ENCODE data around the gene FKTN.
"Not testable (repeated sequence)": the region's sequence is repeated elsewhere in the genome, so short reads cannot be mapped to it uniquely, and the experiment has no call there.

Gene FKTN

DNA sequence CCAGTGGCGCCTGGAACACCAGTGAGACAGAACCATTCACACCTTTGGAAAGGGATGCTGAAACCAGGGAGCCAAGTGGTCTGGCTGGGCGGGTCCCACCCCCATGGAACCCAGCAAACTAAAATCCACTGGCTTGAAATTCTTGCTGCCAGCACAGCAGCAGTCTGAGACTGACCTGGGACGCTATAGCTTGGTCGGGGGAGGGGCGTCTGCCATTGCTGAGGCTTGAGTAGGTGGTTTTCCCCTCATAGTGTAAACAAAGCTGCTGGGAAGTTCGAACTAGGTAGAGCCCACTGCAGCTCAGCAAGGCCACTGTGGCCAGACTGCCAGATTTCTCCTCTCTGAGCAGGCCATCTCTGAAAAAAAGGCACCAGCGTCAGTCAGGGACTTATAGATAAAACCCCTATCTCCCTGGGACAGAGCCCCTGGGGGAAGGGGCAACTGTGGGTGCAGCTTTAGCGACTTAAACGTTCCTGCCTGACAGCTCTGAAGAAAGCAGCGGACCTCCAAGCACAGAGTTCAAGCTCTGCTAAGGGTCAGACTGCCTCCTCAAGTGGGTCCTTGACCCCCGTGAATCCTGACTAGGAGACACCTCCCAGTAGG is 42.0 kb upstream of the FKTN start:
- Histone ChIP-seq H3K4me2 (no peak overlapping the region), H3K79me2 (ENCODE audit: insufficient read depth, low read depth) (no peaks in the 10 kb centered on the region)
- TF ChIP-seq, protein P1, sequence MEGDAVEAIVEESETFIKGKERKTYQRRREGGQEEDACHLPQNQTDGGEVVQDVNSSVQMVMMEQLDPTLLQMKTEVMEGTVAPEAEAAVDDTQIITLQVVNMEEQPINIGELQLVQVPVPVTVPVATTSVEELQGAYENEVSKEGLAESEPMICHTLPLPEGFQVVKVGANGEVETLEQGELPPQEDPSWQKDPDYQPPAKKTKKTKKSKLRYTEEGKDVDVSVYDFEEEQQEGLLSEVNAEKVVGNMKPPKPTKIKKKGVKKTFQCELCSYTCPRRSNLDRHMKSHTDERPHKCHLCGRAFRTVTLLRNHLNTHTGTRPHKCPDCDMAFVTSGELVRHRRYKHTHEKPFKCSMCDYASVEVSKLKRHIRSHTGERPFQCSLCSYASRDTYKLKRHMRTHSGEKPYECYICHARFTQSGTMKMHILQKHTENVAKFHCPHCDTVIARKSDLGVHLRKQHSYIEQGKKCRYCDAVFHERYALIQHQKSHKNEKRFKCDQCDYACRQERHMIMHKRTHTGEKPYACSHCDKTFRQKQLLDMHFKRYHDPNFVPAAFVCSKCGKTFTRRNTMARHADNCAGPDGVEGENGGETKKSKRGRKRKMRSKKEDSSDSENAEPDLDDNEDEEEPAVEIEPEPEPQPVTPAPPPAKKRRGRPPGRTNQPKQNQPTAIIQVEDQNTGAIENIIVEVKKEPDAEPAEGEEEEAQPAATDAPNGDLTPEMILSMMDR (conservative IDR thresholded peaks at IDR 0.05; ENCODE audit: low read depth, low read length), result no peak

DNA sequence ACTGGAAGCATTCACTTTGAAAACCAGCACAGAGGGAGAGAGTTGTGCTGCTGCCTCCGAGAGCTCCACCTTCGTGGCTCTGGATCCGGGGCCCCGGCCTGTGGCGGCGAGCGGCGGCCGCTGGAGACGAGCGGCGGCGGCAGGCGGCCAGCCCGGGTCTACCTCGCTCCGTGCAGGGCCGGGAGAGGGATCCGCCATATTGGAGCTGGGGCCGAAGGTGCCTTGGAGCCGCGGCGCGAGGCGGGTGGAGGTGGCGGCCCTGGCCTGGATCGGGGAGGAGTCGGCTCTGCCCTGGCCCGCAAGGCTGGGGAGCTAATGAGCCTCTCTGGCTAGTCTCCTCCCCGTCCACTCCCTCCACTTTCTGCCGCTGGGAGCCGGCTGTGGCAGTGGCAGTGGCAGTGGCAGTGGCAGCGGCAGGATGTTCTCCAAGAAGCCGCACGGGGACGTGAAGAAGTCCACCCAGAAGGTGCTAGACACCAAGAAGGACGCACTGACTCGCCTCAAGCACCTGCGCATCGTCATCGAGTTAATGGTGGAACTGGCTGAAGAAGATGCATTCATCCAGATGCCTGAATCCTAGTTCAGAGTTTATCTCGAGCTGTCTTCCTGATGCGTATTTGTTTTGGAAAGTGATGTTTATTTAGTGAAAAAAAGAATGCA is 38.1 kb upstream of the FKTN start:
- H3K4me2 ChIP-seq; H3K4me3 ChIP-seq (IDR thresholded peaks at IDR 0.05; ENCODE audit: insufficient read depth, low read depth, low read length); H3K4me1 ChIP-seq (ENCODE audit: low read depth, poor library complexity, severe bottlenecking); H3K27ac ChIP-seq; H2AFZ ChIP-seq (ENCODE audit: low read depth); H3K36me3 ChIP-seq (ENCODE audit: insufficient read depth); H3K9ac ChIP-seq; H4K20me1 ChIP-seq (ENCODE audit: insufficient read depth); H3K27me3 ChIP-seq (ENCODE audit: insufficient read depth, low read depth); H3K79me2 ChIP-seq (ENCODE audit: insufficient read depth, low read depth): not testable (repeated sequence)

More for the DNA sequence above, 42.0 kb upstream of the FKTN start:
- no peak overlapping the region for H2AFZ ChIP-seq (ENCODE audit: low read depth)
- no peak overlapping the region for H3K27ac ChIP-seq
- H3K36me3 ChIP-seq (ENCODE audit: insufficient read depth), result no peaks in the 10 kb centered on the region
- H3K27me3 ChIP-seq (ENCODE audit: insufficient read depth, low read depth), result no peaks in the 10 kb centered on the region
- no peak overlapping the region for H3K4me3 ChIP-seq (IDR thresholded peaks at IDR 0.05; ENCODE audit: insufficient read depth, low read depth, low read length)
- no peaks in the 10 kb centered on the region for H4K20me1 ChIP-seq (ENCODE audit: insufficient read depth)
- no peak overlapping the region for H3K9ac ChIP-seq
- no peaks in the 10 kb centered on the region for H3K4me1 ChIP-seq (ENCODE audit: low read depth, poor library complexity, severe bottlenecking)

DNA sequence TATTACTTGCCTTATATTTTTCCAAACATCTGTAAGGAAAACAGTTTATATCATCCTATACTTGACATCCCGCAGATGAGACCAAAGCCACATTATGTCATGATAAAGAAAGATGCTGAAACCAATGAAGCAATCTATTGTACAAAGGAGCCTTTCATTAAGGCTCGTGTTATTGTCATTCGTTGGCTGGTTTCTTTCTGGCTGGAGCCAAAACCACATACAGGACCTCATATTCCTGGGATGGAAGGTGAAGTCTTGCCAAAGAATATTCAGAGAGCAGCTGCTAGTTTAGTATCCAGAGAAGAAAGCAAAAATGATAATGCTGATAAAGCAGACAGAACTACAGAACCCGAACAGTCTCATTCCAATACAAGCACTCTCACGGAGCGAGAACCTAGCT is 36.9 kb upstream of the FKTN start:
- not testable (repeated sequence) for H3K9ac ChIP-seq; H3K27ac ChIP-seq; H3K79me2 ChIP-seq (ENCODE audit: insufficient read depth, low read depth); H3K27me3 ChIP-seq (ENCODE audit: insufficient read depth, low read depth); H2AFZ ChIP-seq (ENCODE audit: low read depth); H3K4me3 ChIP-seq (IDR thresholded peaks at IDR 0.05; ENCODE audit: insufficient read depth, low read depth, low read length); H4K20me1 ChIP-seq (ENCODE audit: insufficient read depth); H3K4me1 ChIP-seq (ENCODE audit: low read depth, poor library complexity, severe bottlenecking); H3K36me3 ChIP-seq (ENCODE audit: insufficient read depth); H3K4me2 ChIP-seq

DNA sequence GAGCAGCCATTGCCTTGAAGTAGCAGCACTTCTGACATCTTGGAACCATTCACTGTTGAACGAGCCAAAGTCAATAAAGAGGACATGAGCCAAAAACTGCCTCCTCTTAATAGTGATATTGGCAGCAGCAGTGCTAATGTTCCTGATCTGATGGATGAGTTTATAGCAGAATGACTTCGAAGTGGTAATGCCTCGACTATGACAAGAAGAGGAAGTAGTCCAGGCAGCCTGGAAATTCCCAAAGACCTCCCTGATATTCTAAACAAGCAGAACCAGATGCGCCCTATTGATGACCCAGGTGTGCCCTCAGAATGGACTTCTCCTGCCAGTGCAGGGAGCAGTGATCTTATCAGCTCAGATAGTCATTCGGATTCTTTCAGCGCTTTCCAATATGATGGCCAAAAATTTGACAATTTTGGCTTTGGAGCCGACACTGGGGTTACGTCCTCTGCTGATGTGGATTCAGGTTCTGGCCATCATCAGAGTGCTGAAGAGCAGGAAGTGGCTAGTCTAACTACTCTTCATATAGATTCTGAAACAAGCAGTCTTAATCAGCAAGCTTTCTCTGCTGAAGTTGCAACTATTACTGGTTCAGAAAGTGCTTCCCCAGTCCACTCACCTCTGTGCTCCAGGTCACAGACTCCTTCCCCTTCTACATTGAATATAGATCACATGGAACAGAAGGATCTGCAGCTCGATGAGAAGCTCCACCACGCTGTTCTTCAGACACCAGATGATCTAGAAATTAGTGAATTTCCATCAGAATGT is 35.1 kb upstream of the FKTN start:
- not testable (repeated sequence) for H3K4me2 ChIP-seq; H3K27me3 ChIP-seq (ENCODE audit: insufficient read depth, low read depth); H3K79me2 ChIP-seq (ENCODE audit: insufficient read depth, low read depth); H4K20me1 ChIP-seq (ENCODE audit: insufficient read depth); H3K4me3 ChIP-seq (IDR thresholded peaks at IDR 0.05; ENCODE audit: insufficient read depth, low read depth, low read length); H2AFZ ChIP-seq (ENCODE audit: low read depth); H3K9ac ChIP-seq; H3K4me1 ChIP-seq (ENCODE audit: low read depth, poor library complexity, severe bottlenecking); H3K27ac ChIP-seq; H3K36me3 ChIP-seq (ENCODE audit: insufficient read depth)

DNA sequence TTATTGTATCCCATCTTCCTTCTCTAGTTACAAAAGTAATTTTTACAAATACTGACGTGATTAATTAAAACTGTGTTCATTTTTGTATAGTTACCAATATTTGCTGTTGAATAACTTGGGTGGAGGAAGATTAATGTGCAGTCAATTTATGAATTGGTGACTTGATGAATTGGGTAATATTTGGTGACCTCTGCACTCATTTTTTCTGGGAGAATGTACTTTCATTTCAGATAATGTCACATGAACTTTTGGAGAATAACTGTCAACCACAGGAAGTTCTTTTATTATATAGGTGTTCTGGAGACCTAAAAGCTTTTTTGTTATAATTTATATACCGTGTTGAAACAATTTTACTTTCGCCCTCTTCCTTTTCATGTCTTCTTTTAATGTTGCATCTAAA is 26.4 kb upstream of the FKTN start:
- Histone ChIP-seq H3K4me2 (no peak overlapping the region), H2AFZ (ENCODE audit: low read depth) (no peak overlapping the region), H3K4me1 (ENCODE audit: low read depth, poor library complexity, severe bottlenecking) (no peaks in the 10 kb centered on the region), H3K79me2 (ENCODE audit: insufficient read depth, low read depth) (no peaks in the 10 kb centered on the region), H3K36me3 (ENCODE audit: insufficient read depth) (no peaks in the 10 kb centered on the region), H4K20me1 (ENCODE audit: insufficient read depth) (no peaks in the 10 kb centered on the region), H3K9ac (no peak overlapping the region), H3K27me3 (ENCODE audit: insufficient read depth, low read depth) (no peaks in the 10 kb centered on the region), H3K4me3 (IDR thresholded peaks at IDR 0.05; ENCODE audit: insufficient read depth, low read depth, low read length) (no peak overlapping the region), H3K27ac (no peak overlapping the region)
- TF ChIP-seq, protein P1 (conservative IDR thresholded peaks at IDR 0.05; ENCODE audit: low read depth, low read length), result no peak

Data from KMS-11 (cell line).